Panc1 (cell line): ENCODE data around the gene ALDH4A1. TPM values are rescaled to one million over a fixed set of nuclear protein-coding genes. Genes with fewer than 3 reads are reported as not detected.

ENCODE experiments used
- ATAC-seq: fragments of 200-7000 bp; cut with Tn5 transposase; 2 replicates; pipeline ENCODE4 v1.9.1; 2020; ENCODE audit warnings: mild to moderate bottlenecking, moderate library complexity
- BruUV-seq: library from RNA; stranded (reverse); fragments of 400-500 nt; replicated peaks from 2 replicates; lab custom pipeline; 2021; lab: Mats Ljungman, UMichigan
- CTCF ChIA-PET: fragments of 300-600 bp; sonication (Branson Sonifier 250); formaldehyde crosslinking; loops from one replicate; lab custom pipeline; 2022; ENCODE audit warnings: antibody characterized with exemption; lab: Charles Lee
- POLR2A ChIA-PET: fragments of 300-600 bp; sonication (Branson Sonifier 250); formaldehyde crosslinking; loops from one replicate; lab custom pipeline; 2022; ENCODE audit warnings: antibody characterized with exemption; lab: Charles Lee
- DNase-seq: peaks from one replicate; pipeline ENCODE4 v3.0.0-alpha.2; 2010; ENCODE audit warnings: low read depth, low spot score
- H3K27ac ChIP-seq: 2 replicates; pipeline ENCODE4 v1.5.1; 2011; ENCODE audit warnings: mild to moderate bottlenecking, low read length, inconsistent platforms
- H3K27me3 ChIP-seq: fragments of 200-500 bp; sonication (Bioruptor generic); 2 replicates; pipeline ENCODE4 v1.6.0; 2014; ENCODE audit warnings: low read length, inconsistent platforms; ENCODE audit not compliant: control insufficient read depth, insufficient read depth
- H3K36me3 ChIP-seq: fragments of 200-500 bp; sonication (Bioruptor generic); 2 replicates; pipeline ENCODE4 v1.5.1; 2014; ENCODE audit warnings: inconsistent platforms, mild to moderate bottlenecking, low read length, moderate library complexity; ENCODE audit not compliant: control insufficient read depth, insufficient read depth
- H3K4me1 ChIP-seq: 2 replicates; pipeline ENCODE4 v1.5.1; 2011; ENCODE audit warnings: inconsistent platforms, mild to moderate bottlenecking, low read length, moderate library complexity; ENCODE audit not compliant: control insufficient read depth, insufficient read depth
- H3K4me3 ChIP-seq, 2 experiments: 2 replicates each; pipeline ENCODE4 v1.5.1; 2011 to 2012; ENCODE audit warnings: low read depth in 2 of 2, low read length in 2 of 2, mild to moderate bottlenecking in 2 of 2, inconsistent platforms in 1 of 2, moderate library complexity in 1 of 2
- H3K9me3 ChIP-seq: fragments of 200-500 bp; sonication (Bioruptor generic); 2 replicates; pipeline ENCODE4 v1.5.1; 2014; ENCODE audit warnings: low read depth, mild to moderate bottlenecking, inconsistent platforms, low read length, moderate library complexity; ENCODE audit not compliant: control insufficient read depth, insufficient read depth
- CTCF ChIP-seq: fragments of 450-650 bp; IDR thresholded peaks from 2 replicates; pipeline ENCODE4 v1.5.1; 2017; ENCODE audit warnings: mild to moderate bottlenecking
- POLR2AphosphoS5 ChIP-seq: IDR thresholded peaks from 2 replicates; pipeline ENCODE4 v1.6.1; 2012; ENCODE audit warnings: mild to moderate bottlenecking, low read depth, low read length, moderate library complexity
- REST ChIP-seq, 2 experiments: IDR thresholded peaks; 2 replicates each; pipeline ENCODE4 v1.6.1; 2011 to 2012; ENCODE audit warnings: low read depth in 2 of 2, control low read depth in 1 of 2, low read length in 1 of 2, mild to moderate bottlenecking in 1 of 2, moderate library complexity in 1 of 2; ENCODE audit not compliant: insufficient read depth in 1 of 2
- SIN3A ChIP-seq: IDR thresholded peaks from 2 replicates; pipeline ENCODE4 v1.6.1; 2012; ENCODE audit warnings: low read depth, mild to moderate bottlenecking, low read length, moderate library complexity, borderline replicate concordance; ENCODE audit not compliant: insufficient read depth
- TCF7L2 ChIP-seq: IDR thresholded peaks from 2 replicates; pipeline ENCODE4 v1.6.1; 2011; ENCODE audit warnings: mild to moderate bottlenecking, low read depth, low read length, inconsistent platforms
- in situ Hi-C: cut with HindIII; loops from 2 replicates; pipeline ENCODE4 v1.10.0; 2016; ENCODE audit warnings: low sequenced_read_pairs, low pct_unique_long_range_greater_than_20kb
- intact Hi-C: fragments of 100-400 bp; cut with micrococcal nuclease; formaldehyde crosslinking; loops from one replicate; pipeline ENCODE4 v1.10.0; 2022; ENCODE audit not compliant: unreplicated experiment
- total RNA-seq: library from RNA; stranded (reverse); gene quantifications from one replicate; pipeline ENCODE4 v1.2.1, GENCODE V29; 2021; ENCODE audit not compliant: unreplicated experiment

Gene ALDH4A1
- total RNA-seq, 1 experiment from 2014 or later, result 21.7 TPM

GRCh38 chr1:18879215-18879790, 23.1 kb downstream of the ALDH4A1 start:
- no peaks in the 10 kb centered on the region for H3K36me3 ChIP-seq
- intact Hi-C loops, result loop anchor here (5.0 kb wide), 1 partner anchor 282 kb away; no protein-coding TSS in a partner anchor
- BruUV-seq, result no TSS peak
- DNase-seq, result no peak
- no peaks in the 10 kb centered on the region for H3K9me3 ChIP-seq
- H3K4me1 ChIP-seq, result no peaks in the 10 kb centered on the region
- ChIA-PET POLR2A (no interaction called here), CTCF (no interaction called here)
- no peak overlapping the region for H3K4me3 ChIP-seq
- no peaks in the 10 kb centered on the region for H3K27me3 ChIP-seq
- in situ Hi-C loops, result no loop called here
- ATAC-seq, result no peak
- H3K27ac ChIP-seq, result no peak overlapping the region
- TF ChIP-seq SIN3A (no peak), CTCF (no peak), POLR2AphosphoS5 (no peak), TCF7L2 (no peak), REST (IDR thresholded peaks at IDR 0.05; ENCODE audit: insufficient read depth in 1 of 2, low read depth in 2 of 2, low read length in 1 of 2) (no peak)

GRCh38 chr1:18878538-18879214, 23.7 kb downstream of the ALDH4A1 start:
- Histone ChIP-seq H3K4me1 (no peaks in the 10 kb centered on the region), H3K36me3 (no peaks in the 10 kb centered on the region), H3K9me3 (no peaks in the 10 kb centered on the region), H3K27ac (no peak overlapping the region), H3K4me3 (no peak overlapping the region), H3K27me3 (no peaks in the 10 kb centered on the region)
- ChIA-PET CTCF (no interaction called here), POLR2A (interaction anchor here (0.6 kb wide), 1 partner anchor 1345 kb away, joined by 4 read pairs; no protein-coding TSS in a partner anchor)
- DNase-seq (no peak), ATAC-seq (no peak)
- intact Hi-C loops (loop anchor here (5.0 kb wide), 1 partner anchor 281 kb away; no protein-coding TSS in a partner anchor), in situ Hi-C loops (no loop called here)
- TF ChIP-seq TCF7L2 (no peak), CTCF (no peak), REST (IDR thresholded peaks at IDR 0.05; ENCODE audit: insufficient read depth in 1 of 2, low read depth in 2 of 2, low read length in 1 of 2) (no peak), SIN3A (no peak), POLR2AphosphoS5 (no peak)
- no TSS peak for BruUV-seq
